Kidney epithelial cell (primary cell): ENCODE data around the gene EPRS1. TPM values are rescaled to one million over a fixed set of nuclear protein-coding genes. Genes with fewer than 3 reads are reported as not detected.

Experiments
- DNase-seq: peaks from one replicate; pipeline ENCODE4 v3.0.0-alpha.2; 2010; ENCODE audit warnings: low read depth
- H3K27me3 ChIP-seq: 2 replicates; pipeline ENCODE4 v1.6.0; 2011; ENCODE audit warnings: low read length; ENCODE audit not compliant: control insufficient read depth, insufficient read depth
- H3K36me3 ChIP-seq: 2 replicates; pipeline ENCODE4 v1.5.1; 2011; ENCODE audit warnings: low read length; ENCODE audit not compliant: control insufficient read depth, insufficient read depth
- H3K4me3 ChIP-seq: 2 replicates; pipeline ENCODE4 v1.5.1; 2011; ENCODE audit warnings: low read depth, mild to moderate bottlenecking, control low read depth, low read length
- CTCF ChIP-seq: IDR thresholded peaks from 2 replicates; pipeline ENCODE4 v1.5.1; 2011; ENCODE audit warnings: mild to moderate bottlenecking, moderate library complexity, low read length, control low read depth, inconsistent platforms; ENCODE audit not compliant: insufficient read depth, poor library complexity, severe bottlenecking
- total RNA-seq: library from RNA; depleted of rRNA; stranded (reverse); fragments of >200 nt; gene quantifications from 2 replicates; pipeline ENCODE4 v1.2.3, GENCODE V29; 2015

Gene EPRS1
- total RNA-seq, 1 donor from 2014 or later, result 113 TPM

GRCh38 chr1:220005489-220005888 lies 40.8 kb downstream of the EPRS1 start:
- DNase-seq, result no peak
- H3K36me3 ChIP-seq, result no peaks in the 10 kb centered on the region
- no peaks in the 10 kb centered on the region for H3K27me3 ChIP-seq
- TF ChIP-seq CTCF, result no peak
- no peak overlapping the region for H3K4me3 ChIP-seq

GRCh38 chr1:220003610-220004299 lies 42.5 kb downstream of the EPRS1 start:
- H3K36me3 ChIP-seq, result no peaks in the 10 kb centered on the region
- TF ChIP-seq CTCF, result no peak
- DNase-seq, result no peak
- no peaks in the 10 kb centered on the region for H3K27me3 ChIP-seq
- H3K4me3 ChIP-seq, result no peak overlapping the region

GRCh38 chr1:220003015-220003414 lies 43.3 kb downstream of the EPRS1 start:
- no peak for TF ChIP-seq CTCF
- H3K27me3 ChIP-seq, result no peaks in the 10 kb centered on the region
- no peaks in the 10 kb centered on the region for H3K36me3 ChIP-seq
- H3K4me3 ChIP-seq, result no peak overlapping the region
- DNase-seq, result no peak

- H3K4me3 ChIP-seq, result no peak overlapping the region
- DNase-seq, result no peak
- no peaks in the 10 kb centered on the region for H3K36me3 ChIP-seq
- H3K27me3 ChIP-seq, result no peaks in the 10 kb centered on the region
- TF ChIP-seq CTCF, result no peak
Observed at GRCh38 chr1:220001095-220001501, 45.2 kb downstream of the EPRS1 start.

GRCh38 chr1:219999821-220000220 lies 46.5 kb downstream of the EPRS1 start:
- DNase-seq, result no peak
- Histone ChIP-seq H3K27me3 (no peaks in the 10 kb centered on the region), H3K36me3 (no peaks in the 10 kb centered on the region), H3K4me3 (no peak overlapping the region)
- TF ChIP-seq CTCF, result no peak

Other genes starting within 250 kb of the EPRS1 start
- not detected in 2 replicates for gene SLC30A10, start 117.9 kb downstream of the EPRS1 start, total RNA-seq
- gene BPNT1, start 43.3 kb upstream of the EPRS1 start, total RNA-seq, result 21.4 and 27.6 TPM in 2 replicates
- 66.3 and 71.8 TPM in 2 replicates for gene IARS2, start 47.6 kb upstream of the EPRS1 start, total RNA-seq
- 27.5 and 33.0 TPM in 2 replicates for gene RAB3GAP2, start 225.9 kb upstream of the EPRS1 start, total RNA-seq